Lung (tissue), 12 donors: Measurements from ENCODE around the gene CDH23. TPM values are rescaled to one million over a fixed set of nuclear protein-coding genes. Genes with fewer than 3 reads are reported as not detected.

ENCODE experiments used
- ATAC-seq: fragments of 200-7000 bp; cut with Tn5 transposase; one replicate; pipeline ENCODE4 v1.9.1; 2020; ENCODE audit warnings: moderate number of reproducible peaks; ENCODE audit not compliant: insufficient read depth, low FRiP score
- DNase-seq, 3 donors: peaks; one replicate each; pipeline ENCODE4 v3.0.0-alpha.2; 2013 to 2017
- H3K27ac ChIP-seq, 2 donors: one replicate each; pipeline ENCODE4 v1.5.1; 2013; ENCODE audit warnings: mild to moderate bottlenecking in 2 of 2, moderate library complexity in 2 of 2, control low read depth in 1 of 2, inconsistent platforms in 1 of 2, low read depth in 1 of 2, low read length in 1 of 2
- H3K27me3 ChIP-seq, 3 donors: one replicate each; pipeline ENCODE4 v1.5.1; 2013; ENCODE audit warnings: low read length in 2 of 3; ENCODE audit not compliant: control insufficient read depth in 3 of 3, insufficient read depth in 3 of 3
- H3K36me3 ChIP-seq, 4 donors: one replicate each; pipeline ENCODE4 v1.5.1; 2013; ENCODE audit warnings: low read length in 4 of 4, mild to moderate bottlenecking in 1 of 4, moderate library complexity in 1 of 4; ENCODE audit not compliant: control insufficient read depth in 4 of 4, insufficient read depth in 4 of 4
- H3K4me1 ChIP-seq, 5 donors: one replicate each; pipeline ENCODE4 v1.5.1; 2013; ENCODE audit warnings: low read length in 5 of 5, mild to moderate bottlenecking in 2 of 5, moderate library complexity in 1 of 5; ENCODE audit not compliant: control insufficient read depth in 5 of 5, insufficient read depth in 5 of 5
- H3K4me3 ChIP-seq: one replicate; pipeline ENCODE4 v1.5.1; 2013; ENCODE audit warnings: mild to moderate bottlenecking, control low read depth, moderate library complexity
- H3K9ac ChIP-seq, 2 donors: one replicate each; pipeline ENCODE4 v1.5.1; 2013; ENCODE audit warnings: low read length in 2 of 2, control low read depth in 1 of 2; ENCODE audit not compliant: insufficient read depth in 1 of 2
- H3K9me3 ChIP-seq, 4 donors: one replicate each; pipeline ENCODE4 v1.5.1; 2013; ENCODE audit warnings: low read length in 3 of 4, mild to moderate bottlenecking in 1 of 4, moderate library complexity in 1 of 4; ENCODE audit not compliant: control insufficient read depth in 4 of 4, insufficient read depth in 3 of 4
- CTCF ChIP-seq: IDR thresholded peaks from 2 replicates; pipeline ENCODE4 v1.5.1; 2012; ENCODE audit warnings: mild to moderate bottlenecking; ENCODE audit errors: control extremely low read depth, extremely low read depth
- WGBS, 2 donors: extraction: QIAGEN DNeasy Blood & Tissue Kit; methylation state at CpG; one replicate each; pipeline ENCODE4 v1.1.7; 2013; 5-methylcytosine and 5-hydroxymethylcytosine counted together
- polyA plus RNA-seq, 2 donors: library from polyadenylated mRNA; stranded (reverse); fragments of 200-250 nt; gene quantifications; one replicate each; pipeline ENCODE4 v1.2.1, GENCODE V29; 2013
- total RNA-seq, 2 donors: library from RNA; depleted of rRNA in 1 of 2; stranded (reverse); fragments of >200 nt in 1 of 2; gene quantifications; one replicate each; pipeline ENCODE4 v1.2.1, GENCODE V29; 2014 to 2021
- donor health status: control.
- donor health status: control.
- donor health status: Bipolar disorder and iron deficiency.
- donor health status: healthy.
- donor health status: DM: yes; HTN: yes; CAD: no.

CDH23 gene
- total and polyA plus RNA-seq, 4 donors = 4.5 to 29.5 (median 6.0) TPM

GRCh38 chr10:71457908-71458307 lies 61.2 kb downstream of the CDH23 start:
- Histone ChIP-seq H3K4me1 (no peaks in the 10 kb centered on the region), H3K27me3 (peaks cover 0 to 2% (median 0%) of the 10 kb centered on the region in 3 donors), H3K36me3 (no peaks in the 10 kb centered on the region), H3K9ac (no peak overlapping the region), H3K4me3 (no peak overlapping the region), H3K27ac (no peak overlapping the region), H3K9me3 (peaks cover 0 to 3% (median 0%) of the 10 kb centered on the region in 4 donors)
- ATAC-seq (no peak), DNase-seq (no peak)
- TF ChIP-seq CTCF = no peak
- WGBS, 2 donors = 73 to 94% methylated on average over 4 of the region's 4 CpGs

- peaks cover 0 to 2% (median 0%) of the 10 kb centered on the region in 3 donors for H3K27me3 ChIP-seq
- H3K9me3 ChIP-seq = peaks cover 0 to 3% (median 0%) of the 10 kb centered on the region in 4 donors
- no peak for TF ChIP-seq CTCF
- no peaks in the 10 kb centered on the region for H3K4me1 ChIP-seq
- H3K27ac ChIP-seq = no peak overlapping the region
- no peaks in the 10 kb centered on the region for H3K36me3 ChIP-seq
- ATAC-seq (no peak), DNase-seq (no peak)
- H3K9ac ChIP-seq = no peak overlapping the region
- 84 to 90% methylated on average over 2 of the region's 2 CpGs for WGBS, 2 donors
- no peak overlapping the region for H3K4me3 ChIP-seq
Measured at GRCh38 chr10:71458387-71458786, 61.7 kb downstream of the CDH23 start.

- no peaks in the 10 kb centered on the region for H3K36me3 ChIP-seq
- ATAC-seq (no peak), DNase-seq (no peak)
- 91 to 93% methylated on average over 5 of the region's 5 CpGs for WGBS, 2 donors
- peaks cover 0 to 3% (median 0%) of the 10 kb centered on the region in 4 donors for H3K9me3 ChIP-seq
- no peaks in the 10 kb centered on the region for H3K4me1 ChIP-seq
- peaks cover 0 to 2% (median 0%) of the 10 kb centered on the region in 3 donors for H3K27me3 ChIP-seq
- H3K9ac ChIP-seq = no peak overlapping the region
- TF ChIP-seq CTCF = no peak
- no peak overlapping the region for H3K27ac ChIP-seq
- H3K4me3 ChIP-seq = no peak overlapping the region
Measured at GRCh38 chr10:71459513-71459912, 62.8 kb downstream of the CDH23 start.

- ATAC-seq (no peak), DNase-seq (no peak)
- Histone ChIP-seq H3K27ac (no peak overlapping the region), H3K9ac (no peak overlapping the region), H3K4me3 (no peak overlapping the region), H3K27me3 (peaks cover 0 to 2% (median 0%) of the 10 kb centered on the region in 3 donors), H3K36me3 (no peaks in the 10 kb centered on the region), H3K9me3 (peaks cover 0 to 3% (median 0%) of the 10 kb centered on the region in 4 donors), H3K4me1 (no peaks in the 10 kb centered on the region)
- no peak for TF ChIP-seq CTCF
- WGBS, 2 donors = 83 to 89% methylated on average over 9 of the region's 9 CpGs
Measured at GRCh38 chr10:71460615-71461014, 63.9 kb downstream of the CDH23 start.
